ENCODE results near the gene ELMOD3.

GRCh38 chr2:85439986-85440385 is 85.4 kb downstream of the ELMOD3 start:
- TF ChIP-seq, protein P1, sequence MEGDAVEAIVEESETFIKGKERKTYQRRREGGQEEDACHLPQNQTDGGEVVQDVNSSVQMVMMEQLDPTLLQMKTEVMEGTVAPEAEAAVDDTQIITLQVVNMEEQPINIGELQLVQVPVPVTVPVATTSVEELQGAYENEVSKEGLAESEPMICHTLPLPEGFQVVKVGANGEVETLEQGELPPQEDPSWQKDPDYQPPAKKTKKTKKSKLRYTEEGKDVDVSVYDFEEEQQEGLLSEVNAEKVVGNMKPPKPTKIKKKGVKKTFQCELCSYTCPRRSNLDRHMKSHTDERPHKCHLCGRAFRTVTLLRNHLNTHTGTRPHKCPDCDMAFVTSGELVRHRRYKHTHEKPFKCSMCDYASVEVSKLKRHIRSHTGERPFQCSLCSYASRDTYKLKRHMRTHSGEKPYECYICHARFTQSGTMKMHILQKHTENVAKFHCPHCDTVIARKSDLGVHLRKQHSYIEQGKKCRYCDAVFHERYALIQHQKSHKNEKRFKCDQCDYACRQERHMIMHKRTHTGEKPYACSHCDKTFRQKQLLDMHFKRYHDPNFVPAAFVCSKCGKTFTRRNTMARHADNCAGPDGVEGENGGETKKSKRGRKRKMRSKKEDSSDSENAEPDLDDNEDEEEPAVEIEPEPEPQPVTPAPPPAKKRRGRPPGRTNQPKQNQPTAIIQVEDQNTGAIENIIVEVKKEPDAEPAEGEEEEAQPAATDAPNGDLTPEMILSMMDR (IDR thresholded peaks at IDR 0.05): no peak
- no peak for TF ChIP-seq POLR2A (IDR thresholded peaks at IDR 0.05)
